RPMI7951 (cell line): ENCODE data around the gene KIF20B. TPM values are rescaled to one million over a fixed set of nuclear protein-coding genes. Genes with fewer than 3 reads are reported as not detected.
"Not testable (repeated sequence)": the region's sequence is repeated elsewhere in the genome, so short reads cannot be mapped to it uniquely, and the experiment has no call there.

Source experiments
- DNase-seq: peaks from one replicate; pipeline ENCODE4 v3.0.0-alpha.2; 2012; ENCODE audit warnings: low read depth
- total RNA-seq: library from RNA; depleted of rRNA; stranded (reverse); fragments of >200 nt; shearing (Covaris generic); gene quantifications from 2 replicates; pipeline ENCODE4 v1.2.3, GENCODE V29; 2014

Gene KIF20B
- total RNA-seq, 1 experiment from 2014 or later, result 54.2 TPM

GRCh38 chr10:89692416-89692815 lies 9.0 kb upstream of the KIF20B start:
- no peak for DNase-seq

GRCh38 chr10:89693176-89693575 lies 8.2 kb upstream of the KIF20B start:
- DNase-seq, result no peak

GRCh38 chr10:89695307-89695706 lies 6.1 kb upstream of the KIF20B start:
- no peak for DNase-seq

- no peak for DNase-seq
Measured at GRCh38 chr10:89697946-89698345, 3.4 kb upstream of the KIF20B start.

GRCh38 chr10:89699581-89700064 lies 1.8 kb upstream of the KIF20B start:
- DNase-seq, result no peak

- DNase-seq, result no peak
Measured at GRCh38 chr10:89700923-89701241, 508 bp upstream of the KIF20B start.

GRCh38 chr10:89702121-89702480 lies 711 bp downstream of the KIF20B start:
- DNase-seq, result peak; percentile 29

GRCh38 chr10:89705466-89705865 lies 4.1 kb downstream of the KIF20B start:
- no peak for DNase-seq

- DNase-seq, result no peak
Measured at GRCh38 chr10:89706011-89706410, 4.6 kb downstream of the KIF20B start.

GRCh38 chr10:89707372-89707771 lies 6.0 kb downstream of the KIF20B start:
- no peak for DNase-seq

- DNase-seq, result no peak
Measured at GRCh38 chr10:89710753-89711152, 9.4 kb downstream of the KIF20B start.

GRCh38 chr10:89734616-89735015 lies 33.2 kb downstream of the KIF20B start:
- DNase-seq, result no peak

GRCh38 chr10:89738551-89739209 lies 37.3 kb downstream of the KIF20B start:
- no peak for DNase-seq

GRCh38 chr10:89741126-89741762 lies 39.9 kb downstream of the KIF20B start:
- no peak for DNase-seq

GRCh38 chr10:89744026-89744425 lies 42.6 kb downstream of the KIF20B start:
- DNase-seq, result no peak

- DNase-seq, result no peak
Measured at GRCh38 chr10:89745903-89746302, 44.5 kb downstream of the KIF20B start.

GRCh38 chr10:89750441-89750840 lies 49.1 kb downstream of the KIF20B start:
- DNase-seq, result no peak

- no peak for DNase-seq
Measured at GRCh38 chr10:89755374-89755773, 54.0 kb downstream of the KIF20B start.

GRCh38 chr10:89759531-89759930 lies 58.1 kb downstream of the KIF20B start:
- no peak for DNase-seq

GRCh38 chr10:89763671-89764070 lies 62.3 kb downstream of the KIF20B start:
- DNase-seq, result not testable (repeated sequence)

- DNase-seq, result no peak
Measured at GRCh38 chr10:89771684-89772083, 70.3 kb downstream of the KIF20B start.

GRCh38 chr10:89773081-89773480 lies 71.7 kb downstream of the KIF20B start:
- no peak for DNase-seq

GRCh38 chr10:89776665-89777064 lies 75.3 kb downstream of the KIF20B start:
- no peak for DNase-seq

GRCh38 chr10:89782470-89782869 lies 81.1 kb downstream of the KIF20B start:
- DNase-seq, result no peak
